ENCODE measurements around the gene MDN1. TPM values are rescaled to one million over a fixed set of nuclear protein-coding genes. Genes with fewer than 3 reads are reported as not detected.
"Not testable (repeated sequence)": the region's sequence is repeated elsewhere in the genome, so short reads cannot be mapped to it uniquely, and the experiment has no call there.

MDN1 gene
- total RNA-seq, 2 experiments from 2014 or later = 48.6 to 62.3 TPM

- CTCF ChIA-PET (ENCODE audit: unreplicated experiment) = interaction anchor here (2.0 kb wide), 1 partner anchor 39 kb away, joined by 5 read pairs; no protein-coding TSS in a partner anchor
- Histone ChIP-seq H3K27ac (ENCODE audit: low read depth, low read length, poor library complexity, severe bottlenecking) (peak overlapping the region; percentile 84), H3K4me3 (ENCODE audit: low read depth, low read length, poor library complexity, severe bottlenecking) (peak overlapping the region; percentile 81), H4K20me1 (ENCODE audit: insufficient read depth, low read length) (no peaks in the 10 kb centered on the region), H3K79me2 (ENCODE audit: insufficient read depth, low read depth, low read length) (peaks cover 18% of the 10 kb centered on the region; the same call in 1 of the 2 replicates), H3K4me2 (ENCODE audit: low read length) (peak overlapping the region; percentile 95), H3K4me1 (ENCODE audit: insufficient read depth, low read length, poor library complexity, severe bottlenecking) (peaks cover 18% of the 10 kb centered on the region), H2AFZ (ENCODE audit: low read length) (peak overlapping the region; percentile 76; the same call in 1 of the 2 replicates), H3K36me3 (ENCODE audit: insufficient read depth, low read length) (peaks cover 46% of the 10 kb centered on the region), H3K9me2 (ENCODE audit: insufficient read depth, low read length) (no peaks in the 10 kb centered on the region), H3K9me3 (ENCODE audit: low read length) (no peaks in the 10 kb centered on the region; the same call in 1 of the 2 replicates)
- TF ChIP-seq CTCF (conservative IDR thresholded peaks at IDR 0.05; ENCODE audit: low read length) (no peak), EZH2phosphoT487 (IDR thresholded peaks at IDR 0.05; ENCODE audit: borderline replicate concordance, low read depth, low read length) (no peak)
- intact Hi-C loops (cut with micrococcal nuclease; ENCODE audit: unreplicated experiment) = loop anchor here (10.0 kb wide), 1 partner anchor 657 kb away; the partner anchor contains the start of gene BACH2
- TSS peak; percentile 61 for BruUV-seq (replicated peaks)
- POLR2A ChIA-PET = interaction anchor here (0.6 to 1.6 kb wide), 18 partner anchors 11 to 648 kb away, joined by 3 to 7 read pairs (median 4); partner anchors contain the start of gene PNRC1
- DNase-seq (ENCODE audit: low spot score) = no peak
Measured at GRCh38 chr6:89637960-89638319, 181.7 kb downstream of the MDN1 start.

GRCh38 chr6:89636412-89636811 lies 183.2 kb downstream of the MDN1 start:
- DNase-seq (ENCODE audit: low spot score); H3K4me3 ChIP-seq (ENCODE audit: low read depth, low read length, poor library complexity, severe bottlenecking); H3K9me3 ChIP-seq (ENCODE audit: low read length); CTCF ChIA-PET (ENCODE audit: unreplicated experiment); H3K4me2 ChIP-seq (ENCODE audit: low read length); BruUV-seq (replicated peaks); H4K20me1 ChIP-seq (ENCODE audit: insufficient read depth, low read length); H3K9me2 ChIP-seq (ENCODE audit: insufficient read depth, low read length); H2AFZ ChIP-seq (ENCODE audit: low read length); H3K27ac ChIP-seq (ENCODE audit: low read depth, low read length, poor library complexity, severe bottlenecking): not testable (repeated sequence)
- POLR2A ChIA-PET = interaction anchor here (0.6 kb wide), 1 partner anchor 10 kb away, joined by 5 read pairs; no protein-coding TSS in a partner anchor
- Histone ChIP-seq H3K36me3 (ENCODE audit: insufficient read depth, low read length) (peaks cover 32% of the 10 kb centered on the region), H3K4me1 (ENCODE audit: insufficient read depth, low read length, poor library complexity, severe bottlenecking) (peaks cover 18% of the 10 kb centered on the region), H3K79me2 (ENCODE audit: insufficient read depth, low read depth, low read length) (peaks cover 18% of the 10 kb centered on the region; the same call in 1 of the 2 replicates)
- intact Hi-C loops (cut with micrococcal nuclease; ENCODE audit: unreplicated experiment) = loop anchor here (10.0 kb wide), 1 partner anchor 658 kb away; the partner anchor contains the start of gene BACH2

- ChIA-PET POLR2A (interaction anchor here (0.5 to 1.1 kb wide), 2 partner anchors 26 to 78 kb away, joined by 3 read pairs; no protein-coding TSS in a partner anchor), CTCF (ENCODE audit: unreplicated experiment) (no interaction called here)
- Histone ChIP-seq H3K4me3 (ENCODE audit: low read depth, low read length, poor library complexity, severe bottlenecking) (no peak overlapping the region), H3K79me2 (ENCODE audit: insufficient read depth, low read depth, low read length) (no peaks in the 10 kb centered on the region), H3K4me2 (ENCODE audit: low read length) (no peak overlapping the region), H3K9me2 (ENCODE audit: insufficient read depth, low read length) (no peaks in the 10 kb centered on the region), H3K4me1 (ENCODE audit: insufficient read depth, low read length, poor library complexity, severe bottlenecking) (no peaks in the 10 kb centered on the region), H3K9me3 (ENCODE audit: low read length) (no peaks in the 10 kb centered on the region), H3K27ac (ENCODE audit: low read depth, low read length, poor library complexity, severe bottlenecking) (no peak overlapping the region), H2AFZ (ENCODE audit: low read length) (no peak overlapping the region), H3K36me3 (ENCODE audit: insufficient read depth, low read length) (peaks cover 9% of the 10 kb centered on the region; the same call in 1 of the 2 replicates), H4K20me1 (ENCODE audit: insufficient read depth, low read length) (no peaks in the 10 kb centered on the region)
- no TSS peak for BruUV-seq (replicated peaks)
- DNase-seq (ENCODE audit: low spot score) = no peak
- intact Hi-C loops (cut with micrococcal nuclease; ENCODE audit: unreplicated experiment) = loop anchor here (10.0 kb wide), 1 partner anchor 664 kb away; the partner anchor contains the start of gene BACH2
- TF ChIP-seq CTCF (conservative IDR thresholded peaks at IDR 0.05; ENCODE audit: low read length) (no peak), EZH2phosphoT487 (IDR thresholded peaks at IDR 0.05; ENCODE audit: borderline replicate concordance, low read depth, low read length) (no peak)
Measured at GRCh38 chr6:89630488-89630887, 189.1 kb downstream of the MDN1 start.

Measured in OCI-LY7 (cell line).